AG04449 (cell line): ENCODE measurements around the gene TBC1D3B.

Experiments
- CTCF ChIA-PET: fragments of 350-600 bp; formaldehyde crosslinking; extraction: SDS; loops from one replicate; lab custom pipeline; 2021; ENCODE audit warnings: antibody characterized with exemption; lab: Yijun Ruan, JAX
- POLR2A ChIA-PET: fragments of 400-600, 350-600 bp; formaldehyde crosslinking; extraction: SDS; loops from one replicate; lab custom pipeline; 2020; ENCODE audit warnings: antibody characterized with exemption, inconsistent platforms; lab: Yijun Ruan, JAX
- DNase-seq: peaks from one replicate; pipeline ENCODE4 v3.0.0-alpha.2; 2010; ENCODE audit warnings: low read depth, low spot score
- H3K4me3 ChIP-seq: 2 replicates; pipeline ENCODE4 v1.5.1; 2011; ENCODE audit warnings: low read depth, mild to moderate bottlenecking, control low read depth, low read length
- CTCF ChIP-seq: IDR thresholded peaks from one replicate; pipeline ENCODE4 v1.5.1; 2011; ENCODE audit warnings: mild to moderate bottlenecking, moderate library complexity, low read length, control low read depth, inconsistent platforms; ENCODE audit not compliant: insufficient read depth; ENCODE audit errors: missing control alignments

Gene TBC1D3B

GRCh38 chr17:36153895-36154610, 22.4 kb downstream of the TBC1D3B start:
- TF ChIP-seq CTCF = no peak
- DNase-seq = no peak
- H3K4me3 ChIP-seq = no peak overlapping the region
- ChIA-PET POLR2A (no interaction called here), CTCF (no interaction called here)

- ChIA-PET CTCF (interaction anchor here (4.3 kb wide), 1 partner anchor 39 kb away, joined by 17 read pairs; no protein-coding TSS in a partner anchor), POLR2A (no interaction called here)
- TF ChIP-seq CTCF = peak; percentile 24
- H3K4me3 ChIP-seq = no peak overlapping the region
- DNase-seq = no peak
Observed at GRCh38 chr17:36152639-36153120, 23.8 kb downstream of the TBC1D3B start.

GRCh38 chr17:36151891-36152638, 24.4 kb downstream of the TBC1D3B start:
- POLR2A ChIA-PET = no interaction called here

GRCh38 chr17:36149296-36149820, 27.1 kb downstream of the TBC1D3B start:
- DNase-seq = peak; percentile 47
- TF ChIP-seq CTCF = no peak
- no peak overlapping the region for H3K4me3 ChIP-seq
- POLR2A ChIA-PET = no interaction called here
- CTCF ChIA-PET = interaction anchor here (0.6 to 6.5 kb wide), 26 partner anchors 8 to 538 kb away, joined by 3 to 82 read pairs (median 5); partner anchors contain the start of genes CCL3L1 and CCL3L3

More at GRCh38 chr17:36151891-36152638, 24.4 kb downstream of the TBC1D3B start:
- TF ChIP-seq CTCF = no peak
- no peak overlapping the region for H3K4me3 ChIP-seq
- CTCF ChIA-PET = interaction anchor here (0.7 to 4.3 kb wide), 4 partner anchors 10 to 204 kb away, joined by 3 to 17 read pairs (median 3); no protein-coding TSS in a partner anchor
- no peak for DNase-seq

GRCh38 chr17:36148559-36149295, 27.7 kb downstream of the TBC1D3B start:
- peak; percentile 12 for DNase-seq
- ChIA-PET POLR2A (no interaction called here), CTCF (interaction anchor here (0.6 to 6.5 kb wide), 30 partner anchors 10 to 537 kb away, joined by 3 to 82 read pairs (median 4); partner anchors contain the start of genes CCL3L1 and CCL3L3)
- no peak overlapping the region for H3K4me3 ChIP-seq
- TF ChIP-seq CTCF = peak; percentile 100
